ENCODE results near the gene IGFBP1. TPM values are rescaled to one million over a fixed set of nuclear protein-coding genes. Genes with fewer than 3 reads are reported as not detected.

Gene IGFBP1
- polyA plus RNA-seq, 1 donor from 2014 or later, result not detected

DNA sequence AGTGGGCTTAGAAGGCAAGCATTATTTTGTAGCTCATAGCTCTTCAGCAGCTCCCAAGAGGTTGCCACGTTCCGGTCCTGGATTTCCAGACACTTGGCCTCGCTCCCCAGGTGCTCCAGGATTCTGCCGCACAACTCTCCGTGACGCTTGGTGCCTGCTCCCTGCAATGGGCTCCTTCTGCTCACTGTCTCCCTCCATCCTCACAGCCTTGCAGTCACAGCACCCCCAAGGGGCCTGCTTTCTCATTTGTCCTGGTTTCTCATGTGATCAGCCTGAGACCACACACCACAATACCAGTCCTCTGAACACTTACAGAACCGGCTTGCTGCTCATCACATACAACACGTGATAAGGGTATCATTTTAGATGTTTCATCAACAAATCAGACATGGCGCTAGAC, 23.0 kb downstream of the IGFBP1 start:
- Mint-ChIP-seq H3K9me3 (peaks cover 0 to 6% (median 3%) of the 10 kb centered on the region in 3 donors), H3K27ac (no peak overlapping the region), H3K36me3 (no peaks in the 10 kb centered on the region), H3K4me1 (no peaks in the 10 kb centered on the region), H3K4me3 (no peak overlapping the region), H3K27me3 (peaks cover 5% of the 10 kb centered on the region)

DNA sequence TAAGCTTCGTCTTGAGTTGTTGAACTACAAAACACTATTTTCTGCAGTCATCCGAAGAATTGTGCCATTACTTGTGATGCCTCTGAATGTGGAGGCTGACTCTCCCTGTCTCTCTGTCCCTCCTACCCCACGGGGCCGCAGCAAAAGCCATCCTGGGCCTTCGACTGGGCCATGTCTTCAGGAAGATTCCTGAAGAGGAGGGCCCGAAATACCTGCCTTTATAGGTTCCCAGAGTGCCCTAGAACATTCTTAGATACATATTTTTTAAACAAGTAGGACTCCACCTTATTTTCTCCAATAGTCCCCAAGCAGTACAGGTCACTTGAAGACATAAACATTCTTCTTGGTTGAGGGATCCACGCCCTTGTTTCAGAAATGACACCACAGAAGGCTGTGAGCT, 24.7 kb downstream of the IGFBP1 start:
- H3K4me3 Mint-ChIP-seq, result no peak overlapping the region
- peaks cover 0 to 3% (median 2%) of the 10 kb centered on the region in 3 donors for H3K9me3 Mint-ChIP-seq
- no peaks in the 10 kb centered on the region for H3K4me1 Mint-ChIP-seq
- H3K36me3 Mint-ChIP-seq, result no peaks in the 10 kb centered on the region
- H3K27ac Mint-ChIP-seq, result no peak overlapping the region
- H3K27me3 Mint-ChIP-seq, result peaks cover 12% of the 10 kb centered on the region

DNA sequence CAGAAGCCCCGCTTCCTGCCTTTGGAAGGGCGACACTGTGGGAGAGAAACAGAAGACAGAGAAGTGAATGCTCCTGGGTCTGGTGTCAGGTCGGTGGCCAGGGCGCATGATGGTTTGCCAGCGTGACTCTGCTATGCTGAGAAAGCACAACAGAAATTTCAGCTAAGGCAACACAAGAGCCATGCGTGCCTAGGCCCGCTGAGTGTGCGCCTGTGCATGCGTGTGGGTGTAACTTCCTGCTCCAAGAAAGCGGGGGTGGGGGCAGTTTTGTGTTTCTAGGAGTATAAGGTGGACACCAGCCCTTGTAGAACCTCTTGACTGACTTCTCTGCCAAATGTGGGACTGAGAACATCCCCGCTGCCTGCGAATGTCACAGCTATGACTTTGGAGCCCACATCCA, 26.6 kb downstream of the IGFBP1 start:
- Mint-ChIP-seq H3K4me3 (no peak overlapping the region), H3K4me1 (peaks cover 0 to 3% (median 0%) of the 10 kb centered on the region in 3 donors)

DNA sequence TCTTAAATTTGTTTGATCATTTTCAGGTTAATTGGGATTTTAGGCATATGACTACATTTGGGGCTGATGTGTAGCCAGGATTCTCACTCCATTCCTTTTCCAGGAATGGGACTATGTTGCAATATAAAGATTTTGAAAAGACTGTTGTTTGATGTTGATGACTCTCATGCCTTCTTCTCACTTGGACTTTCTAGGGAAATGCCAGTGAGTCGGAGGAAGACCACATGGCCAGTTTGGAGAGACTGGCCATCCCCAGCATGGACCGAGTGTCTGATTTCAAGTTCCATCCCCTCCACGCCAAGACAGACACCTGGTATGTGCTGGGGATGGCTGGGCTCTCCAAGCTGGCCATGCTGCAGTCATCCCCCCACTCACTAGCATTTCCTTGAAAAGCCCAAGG, 27.3 kb downstream of the IGFBP1 start:
- no peak overlapping the region for H3K4me3 Mint-ChIP-seq
- H3K9me3 Mint-ChIP-seq, result peaks cover 0 to 2% (median 0%) of the 10 kb centered on the region in 3 donors
- H3K27ac Mint-ChIP-seq, result no peak overlapping the region
- peaks cover 0 to 3% (median 3%) of the 10 kb centered on the region in 3 donors for H3K4me1 Mint-ChIP-seq
- H3K36me3 Mint-ChIP-seq, result no peaks in the 10 kb centered on the region
- peaks cover 30% of the 10 kb centered on the region for H3K27me3 Mint-ChIP-seq

More for the DNA sequence above, 26.6 kb downstream of the IGFBP1 start:
- no peak overlapping the region for H3K27ac Mint-ChIP-seq
- no peaks in the 10 kb centered on the region for H3K36me3 Mint-ChIP-seq
- H3K27me3 Mint-ChIP-seq, result peaks cover 24% of the 10 kb centered on the region
- H3K9me3 Mint-ChIP-seq, result peaks cover 0 to 2% (median 0%) of the 10 kb centered on the region in 3 donors

DNA sequence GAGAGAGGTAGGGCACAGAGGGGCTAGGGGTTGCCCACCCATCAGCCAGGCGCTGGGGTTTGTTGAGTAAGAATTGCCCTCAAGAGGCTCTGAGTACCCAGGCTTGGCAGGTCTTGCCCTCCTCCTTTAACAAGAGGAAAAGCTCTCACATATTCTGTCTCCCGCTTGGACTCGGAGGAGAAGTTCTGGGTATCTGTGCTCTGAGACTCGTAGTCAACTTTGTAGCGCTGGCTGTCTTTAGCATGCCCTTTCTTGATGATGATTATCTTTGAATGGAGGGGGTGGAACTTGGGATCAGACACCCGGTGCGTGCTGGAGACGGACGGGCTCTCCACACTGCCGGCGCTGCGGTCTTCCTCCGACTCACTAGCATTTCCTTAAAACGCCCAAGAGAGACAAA, 28.8 kb downstream of the IGFBP1 start:
- peaks cover 37% of the 10 kb centered on the region for H3K27me3 Mint-ChIP-seq

DNA sequence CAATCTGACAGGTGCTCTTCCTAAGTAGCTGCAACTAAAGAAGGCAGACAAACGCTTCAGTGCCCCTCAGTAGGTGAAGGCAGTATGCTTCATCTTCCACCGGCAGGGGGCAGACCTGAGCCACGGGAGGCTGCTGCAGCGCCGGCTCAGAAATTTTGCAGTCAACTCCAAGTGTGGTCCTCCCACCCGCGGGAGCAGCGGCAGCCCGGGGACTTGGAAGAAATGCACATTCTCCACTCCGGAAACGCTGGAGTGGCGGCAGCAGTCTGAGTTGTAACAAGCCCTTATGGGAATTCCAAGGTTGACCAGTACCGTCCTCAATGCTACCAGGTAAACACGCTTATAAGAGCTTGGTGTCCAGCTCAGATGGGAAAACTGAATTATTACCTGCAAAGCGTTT, 29.4 kb downstream of the IGFBP1 start:
- no peaks in the 10 kb centered on the region for H3K9me3 Mint-ChIP-seq
- no peak overlapping the region for H3K4me3 Mint-ChIP-seq
- H3K27me3 Mint-ChIP-seq, result peaks cover 43% of the 10 kb centered on the region
- H3K36me3 Mint-ChIP-seq, result no peaks in the 10 kb centered on the region
- peaks cover 3 to 5% (median 5%) of the 10 kb centered on the region in 3 donors for H3K4me1 Mint-ChIP-seq
- no peak overlapping the region for H3K27ac Mint-ChIP-seq

More for the DNA sequence above, 28.8 kb downstream of the IGFBP1 start:
- Mint-ChIP-seq H3K4me1 (peaks cover 3 to 5% (median 3%) of the 10 kb centered on the region in 3 donors), H3K36me3 (no peaks in the 10 kb centered on the region), H3K4me3 (no peak overlapping the region), H3K9me3 (peaks cover 0 to 2% (median 0%) of the 10 kb centered on the region in 3 donors), H3K27ac (no peak overlapping the region)

DNA sequence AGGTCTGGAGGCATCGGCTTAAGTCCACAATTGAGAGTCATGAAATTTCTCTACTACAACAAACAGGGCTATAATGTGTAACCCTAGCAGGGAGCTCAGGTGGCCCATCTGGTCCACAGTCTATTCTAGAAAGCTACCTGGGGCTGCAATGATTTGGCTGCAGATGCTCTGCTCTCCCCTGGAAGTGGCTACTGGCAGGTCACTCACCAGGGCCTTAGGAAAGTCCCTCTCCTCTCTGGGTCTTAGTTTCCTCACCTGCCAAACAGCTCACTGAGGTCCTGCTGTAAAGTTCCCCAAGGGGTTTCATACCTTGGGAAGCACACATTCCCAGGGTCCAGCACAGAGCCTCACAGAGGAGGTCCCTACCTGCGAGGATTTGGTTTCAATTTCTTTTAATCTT, 30.3 kb downstream of the IGFBP1 start:
- H3K4me1 Mint-ChIP-seq, result peaks cover 3 to 10% (median 7%) of the 10 kb centered on the region in 3 donors
- no peaks in the 10 kb centered on the region for H3K9me3 Mint-ChIP-seq
- no peaks in the 10 kb centered on the region for H3K36me3 Mint-ChIP-seq
- no peak overlapping the region for H3K4me3 Mint-ChIP-seq
- no peak overlapping the region for H3K27ac Mint-ChIP-seq
- H3K27me3 Mint-ChIP-seq, result peaks cover 52% of the 10 kb centered on the region

DNA sequence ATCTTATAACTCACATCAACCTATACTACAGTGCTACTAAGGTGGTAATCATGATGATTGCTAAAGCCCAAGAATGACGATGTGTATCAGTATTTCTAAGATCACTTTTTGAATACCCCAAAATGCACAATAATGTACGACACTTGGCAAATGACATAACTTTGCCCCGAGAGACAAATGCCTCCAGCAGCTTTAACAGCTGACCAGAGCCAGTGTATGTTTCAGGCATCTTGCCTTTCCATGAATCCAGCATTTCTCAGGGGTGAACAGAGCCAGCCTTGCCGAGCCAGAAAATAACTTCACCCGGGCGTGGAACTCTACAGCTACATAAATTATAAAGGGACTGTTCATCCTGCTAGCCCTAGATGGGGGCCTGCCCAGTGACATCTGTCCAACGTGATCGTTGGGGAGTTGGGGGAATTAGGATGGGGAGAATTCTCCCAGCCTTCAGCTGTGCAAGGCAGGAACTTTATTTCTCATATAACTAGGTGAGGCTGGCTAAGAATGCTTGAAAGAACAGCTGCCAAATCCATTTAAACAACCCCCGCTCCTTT, 31.0 kb downstream of the IGFBP1 start:
- Mint-ChIP-seq H3K27me3 (peaks cover 56% of the 10 kb centered on the region), H3K4me3 (peak overlapping the region in 1 of 4 donors; percentile 32), H3K4me1 (peaks cover 3 to 10% (median 7%) of the 10 kb centered on the region in 3 donors), H3K36me3 (no peaks in the 10 kb centered on the region), H3K27ac (no peak overlapping the region), H3K9me3 (no peaks in the 10 kb centered on the region)

DNA sequence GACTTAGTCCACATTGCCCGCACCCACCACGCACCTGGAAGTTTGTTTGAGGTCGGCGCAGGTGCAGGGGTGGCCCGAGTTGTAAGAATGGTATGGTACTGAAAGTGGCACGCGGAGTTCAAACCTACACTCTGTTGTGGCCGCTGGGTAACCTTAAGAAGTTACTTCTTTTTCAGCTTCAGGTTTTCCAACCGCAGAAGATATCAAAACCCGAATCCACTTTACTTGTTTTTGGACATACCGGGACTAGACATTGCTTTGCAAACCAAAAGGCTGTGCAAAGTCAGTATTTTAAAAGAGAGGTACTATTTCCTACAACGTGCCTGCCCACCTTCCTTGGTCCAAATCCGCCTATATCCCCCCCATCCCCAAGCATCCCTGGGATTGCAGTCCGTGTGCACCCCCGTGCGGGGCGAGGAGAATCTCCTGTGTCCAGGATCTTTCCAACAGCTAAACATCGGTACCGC, 31.7 kb downstream of the IGFBP1 start:
- Mint-ChIP-seq H3K4me1 (peaks cover 3 to 10% (median 7%) of the 10 kb centered on the region in 3 donors), H3K27me3 (peaks cover 60% of the 10 kb centered on the region), H3K9me3 (no peaks in the 10 kb centered on the region), H3K4me3 (peak overlapping the region in 2 of 4 donors; percentile 63 to 80), H3K36me3 (no peaks in the 10 kb centered on the region), H3K27ac (no peak overlapping the region)

DNA sequence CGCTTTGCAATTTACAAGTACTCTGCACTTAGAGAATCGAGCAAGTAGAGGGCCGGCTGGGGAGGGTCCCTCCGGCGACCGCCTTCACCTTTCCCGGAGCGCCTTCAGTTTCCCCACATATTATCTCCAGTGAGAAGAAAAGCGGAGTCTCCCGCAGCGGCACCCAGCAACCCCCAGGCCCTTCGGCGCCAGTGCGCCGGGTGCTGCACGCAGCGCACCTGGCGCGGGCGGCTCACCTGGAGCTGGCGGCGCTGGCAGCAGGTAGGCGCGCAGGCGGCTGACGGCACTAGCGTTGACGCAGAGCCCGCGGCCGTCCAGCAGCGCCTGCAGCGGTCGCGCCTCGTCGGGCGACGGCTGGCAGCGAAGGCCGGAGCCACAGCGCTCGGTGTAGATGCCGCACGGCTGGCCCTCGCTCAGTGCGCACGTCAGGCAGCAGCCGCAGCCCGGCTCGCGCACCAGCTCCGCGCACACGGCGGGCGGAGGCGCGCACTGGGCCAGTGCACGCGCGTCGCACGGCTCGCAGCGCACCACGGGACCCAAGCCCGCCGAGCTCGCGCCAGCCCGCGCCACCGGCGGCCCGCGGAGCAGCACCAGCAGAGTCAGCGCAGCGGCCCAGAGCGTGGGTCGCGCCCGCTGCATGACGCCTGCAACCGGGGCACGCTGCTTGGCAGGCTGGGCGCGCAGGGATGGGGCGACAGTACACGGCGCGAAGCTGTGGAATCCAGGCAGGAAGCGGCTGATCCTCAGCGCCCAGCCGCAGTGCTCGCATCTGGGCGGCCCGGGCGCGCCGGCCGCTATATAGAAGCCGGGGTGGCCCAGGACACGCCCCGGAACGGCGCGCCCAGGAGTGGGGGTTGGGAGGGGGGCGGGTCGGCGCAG, 32.5 kb downstream of the IGFBP1 start, which contains the start of gene IGFBP3:
IGFBP3 (minus strand) TSS at position 771 of the 879 bp plus-strand sequence; CDS start at position 639, 132 bp downstream.
- Mint-ChIP-seq H3K4me3 (peak within 1 kb of the TSS in 3 of 4 donors; percentile 63 to 80 (median 69)), H3K9me3 (no peaks in the 10 kb centered on the region), H3K27ac (no peak within 1 kb of the TSS), H3K27me3 (peaks cover 60% of the 10 kb centered on the region), H3K36me3 (no peaks in the 10 kb centered on the region), H3K4me1 (peaks cover 3 to 10% (median 7%) of the 10 kb centered on the region in 3 donors)

DNA sequence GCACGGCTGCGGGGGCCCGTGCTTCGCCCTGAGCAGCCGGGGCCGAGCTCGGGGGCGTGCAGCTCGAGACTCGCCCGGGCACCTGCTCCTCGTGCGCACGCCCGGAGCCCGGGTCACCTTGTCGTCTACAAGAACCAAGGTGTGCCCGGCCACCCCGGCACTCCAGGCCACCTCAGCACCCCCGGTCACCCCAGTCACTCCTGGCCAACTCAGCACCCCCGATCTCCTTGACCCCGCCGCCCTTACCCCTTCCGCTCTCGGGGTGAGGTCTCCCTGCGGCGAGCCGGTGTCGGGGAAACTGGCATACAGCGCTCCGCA, 33.1 kb downstream of the IGFBP1 start:
- no peaks in the 10 kb centered on the region for H3K9me3 Mint-ChIP-seq
- no peaks in the 10 kb centered on the region for H3K36me3 Mint-ChIP-seq
- peak overlapping the region in 2 of 4 donors; percentile 44 to 58 for H3K4me3 Mint-ChIP-seq
- H3K27ac Mint-ChIP-seq, result no peak overlapping the region
- H3K27me3 Mint-ChIP-seq, result peaks cover 55% of the 10 kb centered on the region
- H3K4me1 Mint-ChIP-seq, result peaks cover 3 to 10% (median 7%) of the 10 kb centered on the region in 3 donors

DNA sequence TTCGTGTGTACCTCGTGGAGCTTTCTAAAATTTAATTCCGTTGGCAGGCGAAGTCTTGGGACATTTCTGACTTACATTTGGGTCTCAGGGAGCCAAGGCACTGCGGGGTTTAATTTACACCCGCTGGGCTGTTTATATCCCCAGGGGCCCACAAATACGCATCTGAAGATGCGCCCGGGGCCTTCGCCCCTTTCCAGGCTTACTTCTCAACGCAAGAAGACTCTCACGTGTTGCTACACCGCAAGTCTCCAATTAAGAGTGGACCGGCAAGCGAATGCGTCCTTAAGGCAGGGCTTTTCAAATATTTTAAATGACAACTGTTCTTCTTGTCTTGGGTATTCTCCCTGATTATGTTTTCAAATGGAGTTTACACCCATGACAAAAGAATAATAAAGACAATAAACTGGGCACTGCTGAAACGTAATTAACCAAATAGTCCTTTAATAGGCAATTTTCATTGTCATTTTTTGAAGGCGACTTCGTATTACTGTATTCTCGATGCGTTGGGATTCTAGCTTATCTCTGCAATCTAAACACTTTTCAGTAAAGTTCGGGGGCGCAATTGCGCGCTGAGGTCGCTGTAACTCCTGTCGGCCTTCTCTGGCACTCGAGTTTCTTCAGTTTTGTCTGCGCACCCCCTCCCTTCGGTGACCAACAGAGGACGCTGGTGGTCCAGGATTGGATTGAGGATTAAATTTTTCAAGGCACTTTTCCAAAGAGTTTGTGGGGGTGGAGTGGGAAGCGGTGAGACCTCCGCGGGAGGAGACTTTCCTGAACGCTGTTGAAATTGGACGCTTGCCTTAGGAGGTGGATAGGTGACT, 33.6 kb downstream of the IGFBP1 start:
- Mint-ChIP-seq H3K9me3 (no peaks in the 10 kb centered on the region), H3K4me3 (peak overlapping the region in 2 of 4 donors; percentile 44 to 58), H3K36me3 (no peaks in the 10 kb centered on the region), H3K27ac (no peak overlapping the region), H3K27me3 (peaks cover 55% of the 10 kb centered on the region), H3K4me1 (peaks cover 3 to 10% (median 7%) of the 10 kb centered on the region in 3 donors)

DNA sequence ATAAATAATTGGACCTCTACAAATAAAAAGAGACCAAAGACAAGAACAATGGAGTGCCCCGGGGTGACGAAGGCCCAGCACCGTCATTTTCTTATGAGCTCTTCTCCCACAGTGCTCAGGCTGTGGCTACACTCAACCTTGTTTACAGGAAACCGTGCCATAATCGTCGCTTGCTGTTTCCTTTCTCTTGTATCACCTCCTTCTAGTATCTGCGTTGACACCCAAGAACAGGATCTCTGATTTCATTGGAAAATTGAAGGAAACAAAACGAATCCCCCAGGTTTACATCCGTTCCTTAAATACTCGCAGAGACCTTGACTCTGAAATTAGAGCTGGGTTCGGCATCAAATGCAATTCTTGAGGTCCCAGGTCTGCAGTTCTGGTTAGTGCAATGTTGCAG, 34.5 kb downstream of the IGFBP1 start:
- Mint-ChIP-seq H3K27ac (no peak overlapping the region), H3K9me3 (no peaks in the 10 kb centered on the region), H3K27me3 (peaks cover 49% of the 10 kb centered on the region), H3K4me1 (peaks cover 3 to 12% (median 7%) of the 10 kb centered on the region in 3 donors), H3K36me3 (no peaks in the 10 kb centered on the region), H3K4me3 (peak overlapping the region in 2 of 4 donors; percentile 45 to 50)

DNA sequence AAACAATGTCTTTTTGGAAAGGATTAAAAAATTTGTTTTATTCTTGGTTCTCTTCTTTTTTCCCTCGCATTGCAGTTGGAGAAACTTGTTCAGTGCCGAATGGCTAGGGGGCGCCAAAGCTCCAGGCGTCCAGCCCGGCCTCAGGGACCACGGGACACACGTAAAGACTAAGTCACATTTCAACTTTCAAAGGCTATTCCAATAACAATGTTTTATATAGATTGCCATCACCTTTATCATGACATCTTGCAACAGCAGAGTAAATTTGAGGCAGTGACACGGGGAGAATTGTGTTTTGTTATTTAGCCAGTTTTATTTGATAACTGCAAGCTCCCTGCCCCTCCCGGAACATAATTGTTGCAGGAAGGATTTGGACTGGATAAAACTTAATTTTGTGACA, 35.0 kb downstream of the IGFBP1 start:
- peaks cover 47% of the 10 kb centered on the region for H3K27me3 Mint-ChIP-seq
- H3K4me3 Mint-ChIP-seq, result peak overlapping the region in 1 of 4 donors; percentile 23
- H3K9me3 Mint-ChIP-seq, result no peaks in the 10 kb centered on the region
- no peaks in the 10 kb centered on the region for H3K36me3 Mint-ChIP-seq
- H3K4me1 Mint-ChIP-seq, result peaks cover 3 to 12% (median 7%) of the 10 kb centered on the region in 3 donors
- no peak overlapping the region for H3K27ac Mint-ChIP-seq
